GM12801 (cell line): ENCODE data around the gene LPGAT1.

Experiments used
- TF ChIP-seq, protein P1 (sequence below): IDR thresholded peaks from one replicate; pipeline ENCODE4 v1.5.1; 2011; ENCODE audit warnings: control low read depth; ENCODE audit not compliant: insufficient read length; ENCODE audit errors: extremely low read depth

LPGAT1 gene

DNA sequence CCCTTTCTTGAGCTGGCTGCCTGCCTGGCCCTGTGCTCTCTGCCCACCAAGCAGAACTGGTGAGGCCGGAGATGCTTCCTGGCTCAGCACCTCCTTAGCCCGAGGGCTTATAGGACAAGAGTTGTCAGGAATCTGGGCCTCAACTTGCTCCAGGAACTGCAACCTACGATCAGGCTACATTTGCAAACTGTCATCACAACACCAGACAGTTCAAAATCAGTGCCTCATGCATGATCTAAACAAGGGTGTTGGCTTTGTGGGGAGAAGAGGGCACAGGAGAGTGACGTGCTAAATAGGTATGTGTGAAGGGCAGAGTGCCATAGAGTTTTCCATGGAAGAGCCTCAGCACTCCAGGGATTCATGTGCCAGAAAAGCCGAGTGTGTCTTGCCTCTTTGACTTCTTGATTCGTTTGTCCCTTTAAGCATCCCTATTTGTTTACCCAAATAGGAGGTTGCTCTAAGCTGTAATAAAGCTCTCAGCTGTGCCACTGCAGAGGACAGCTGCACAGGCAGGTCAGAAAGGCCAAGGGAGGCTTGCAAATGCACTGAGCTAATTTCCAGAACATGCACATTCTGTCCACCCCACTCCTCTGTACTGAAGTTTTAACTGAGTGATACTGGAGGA lies 125.0 kb downstream of the LPGAT1 start:
- TF ChIP-seq, protein P1, sequence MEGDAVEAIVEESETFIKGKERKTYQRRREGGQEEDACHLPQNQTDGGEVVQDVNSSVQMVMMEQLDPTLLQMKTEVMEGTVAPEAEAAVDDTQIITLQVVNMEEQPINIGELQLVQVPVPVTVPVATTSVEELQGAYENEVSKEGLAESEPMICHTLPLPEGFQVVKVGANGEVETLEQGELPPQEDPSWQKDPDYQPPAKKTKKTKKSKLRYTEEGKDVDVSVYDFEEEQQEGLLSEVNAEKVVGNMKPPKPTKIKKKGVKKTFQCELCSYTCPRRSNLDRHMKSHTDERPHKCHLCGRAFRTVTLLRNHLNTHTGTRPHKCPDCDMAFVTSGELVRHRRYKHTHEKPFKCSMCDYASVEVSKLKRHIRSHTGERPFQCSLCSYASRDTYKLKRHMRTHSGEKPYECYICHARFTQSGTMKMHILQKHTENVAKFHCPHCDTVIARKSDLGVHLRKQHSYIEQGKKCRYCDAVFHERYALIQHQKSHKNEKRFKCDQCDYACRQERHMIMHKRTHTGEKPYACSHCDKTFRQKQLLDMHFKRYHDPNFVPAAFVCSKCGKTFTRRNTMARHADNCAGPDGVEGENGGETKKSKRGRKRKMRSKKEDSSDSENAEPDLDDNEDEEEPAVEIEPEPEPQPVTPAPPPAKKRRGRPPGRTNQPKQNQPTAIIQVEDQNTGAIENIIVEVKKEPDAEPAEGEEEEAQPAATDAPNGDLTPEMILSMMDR, result no peak

DNA sequence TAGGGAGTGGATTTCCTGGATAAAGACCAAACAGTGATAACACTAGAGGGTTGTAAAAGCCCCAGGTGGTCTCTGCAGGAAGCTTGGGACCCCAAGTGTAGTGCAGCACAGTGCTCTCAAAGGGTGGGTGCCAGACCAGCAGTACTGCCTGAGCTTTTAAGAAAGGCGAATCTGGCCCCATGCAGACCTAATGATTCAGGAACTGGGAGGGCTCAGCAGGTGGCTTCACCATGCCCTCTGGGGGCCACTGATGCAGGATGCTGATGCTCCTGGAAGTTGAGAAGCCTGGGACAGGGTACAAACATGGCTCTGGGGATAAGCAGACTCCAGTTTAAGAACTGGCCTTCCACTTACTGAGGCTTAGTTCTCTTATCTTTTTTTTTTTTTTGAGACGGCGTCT lies 126.0 kb downstream of the LPGAT1 start:
- TF ChIP-seq, protein P1, result no peak

DNA sequence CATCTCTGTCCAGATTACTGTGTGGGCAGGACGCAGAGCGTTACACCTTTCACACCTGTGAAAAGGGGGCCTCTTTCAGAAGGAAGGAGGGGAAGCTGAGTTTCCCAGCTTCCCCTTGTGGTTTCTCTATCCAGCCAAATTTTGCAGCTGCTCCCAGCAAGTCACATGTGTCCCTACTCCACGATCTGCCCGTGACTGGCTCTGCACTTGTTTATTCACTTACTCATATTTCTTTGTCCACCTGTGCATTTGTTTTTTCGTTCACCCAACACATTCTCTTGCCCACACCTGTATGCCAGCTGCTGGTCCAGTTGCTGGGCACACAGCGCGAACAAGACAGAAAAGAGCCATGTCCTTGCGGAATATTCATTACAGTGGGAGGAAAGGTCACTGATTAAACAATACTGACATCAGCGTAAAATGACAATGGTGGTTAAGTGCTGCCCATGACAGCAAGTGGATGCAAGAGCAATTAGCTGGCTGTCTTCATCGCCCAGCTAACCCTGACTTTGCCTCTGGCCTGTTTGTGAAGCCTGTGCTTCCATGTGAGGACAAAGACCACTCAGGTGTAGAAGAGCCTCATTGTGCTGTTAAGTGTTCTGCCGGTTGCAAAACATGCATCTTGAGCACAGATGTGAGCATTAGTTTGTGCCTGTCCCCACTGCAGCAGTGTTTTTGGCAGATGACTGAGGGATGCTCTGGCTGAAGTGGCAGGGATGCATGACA lies 126.6 kb downstream of the LPGAT1 start:
- TF ChIP-seq, protein P1, result no peak

DNA sequence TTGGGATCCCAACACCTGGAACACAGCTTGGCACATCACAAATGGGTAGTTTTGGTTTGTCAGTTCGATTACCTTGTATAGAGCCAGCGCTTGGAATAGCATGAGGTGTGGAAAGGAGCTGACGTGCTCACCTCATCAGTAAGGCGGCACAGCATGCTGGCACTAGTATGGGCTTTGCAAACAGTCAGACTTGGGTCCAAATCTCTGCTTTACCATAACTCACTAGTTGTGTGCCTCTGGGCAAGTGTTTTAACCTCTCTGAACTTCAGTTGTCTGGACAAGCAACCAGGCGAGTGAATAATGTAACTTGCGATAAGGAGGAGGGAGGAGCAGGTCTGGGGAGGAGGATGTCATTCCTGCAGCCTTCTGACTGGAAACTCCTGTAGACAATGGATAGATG lies 128.8 kb downstream of the LPGAT1 start:
- TF ChIP-seq, protein P1, result no peak

DNA sequence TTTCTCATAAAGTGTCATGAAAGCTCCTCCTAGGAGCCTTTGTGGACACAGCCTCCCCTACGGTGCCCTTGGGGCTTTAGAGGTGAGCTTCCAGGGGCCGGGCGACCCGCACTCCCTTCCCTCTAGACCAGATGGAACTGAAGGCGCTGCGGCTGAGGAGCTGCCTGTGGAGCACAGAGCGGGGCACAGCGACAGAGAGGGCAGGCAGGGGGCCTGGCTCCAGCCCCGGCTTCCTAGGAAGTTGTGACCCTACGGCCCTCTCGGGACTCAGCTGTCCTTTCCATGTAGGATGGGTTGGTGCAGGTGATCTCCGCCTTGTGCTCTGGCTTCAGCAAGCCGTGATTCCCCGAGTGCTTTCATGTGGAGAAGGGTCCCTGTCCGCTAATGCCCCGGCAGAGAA lies 131.5 kb downstream of the LPGAT1 start:
- TF ChIP-seq, protein P1, result no peak

DNA sequence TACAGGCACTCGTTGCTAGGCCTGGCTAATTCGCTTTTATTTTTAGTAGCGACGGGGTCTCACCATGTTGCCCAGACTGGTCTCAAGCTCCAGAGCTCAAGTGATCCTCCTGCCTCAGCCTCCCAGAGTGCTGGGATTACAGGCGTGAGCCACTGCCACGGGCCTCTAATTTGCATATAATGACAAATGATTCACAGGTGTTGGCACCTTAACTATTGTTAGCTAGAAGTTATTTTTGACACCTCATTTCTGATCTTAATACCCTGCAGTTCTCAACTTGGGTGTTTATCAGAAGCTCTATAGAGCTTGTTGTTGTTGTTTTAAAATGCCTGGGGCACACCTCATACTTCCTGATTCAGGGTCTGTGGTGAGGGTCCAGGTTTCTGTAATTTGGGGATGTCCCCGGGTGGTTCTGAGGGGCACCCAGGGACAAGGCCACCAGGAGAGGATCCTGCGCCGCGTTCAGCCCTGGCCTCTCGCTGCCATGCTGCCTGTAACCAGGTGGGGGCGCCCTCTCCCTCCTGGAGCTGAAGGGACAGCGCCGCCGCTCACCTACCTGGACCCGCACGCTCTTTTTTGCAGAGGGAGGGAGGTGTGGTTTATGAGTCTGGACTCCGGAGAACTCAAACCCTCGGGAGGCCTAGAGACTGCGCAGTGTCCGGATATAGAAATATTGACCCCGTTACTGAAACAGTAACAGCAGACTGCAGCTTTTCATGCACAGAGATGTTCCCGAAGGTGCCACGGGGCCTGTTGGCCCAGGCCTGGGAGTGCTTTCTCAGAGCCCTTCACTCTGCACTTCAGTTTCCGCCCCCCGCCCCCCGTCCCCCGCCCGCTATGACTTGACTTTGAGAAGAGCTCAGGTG lies 132.2 kb downstream of the LPGAT1 start:
- TF ChIP-seq, protein P1, result no peak

DNA sequence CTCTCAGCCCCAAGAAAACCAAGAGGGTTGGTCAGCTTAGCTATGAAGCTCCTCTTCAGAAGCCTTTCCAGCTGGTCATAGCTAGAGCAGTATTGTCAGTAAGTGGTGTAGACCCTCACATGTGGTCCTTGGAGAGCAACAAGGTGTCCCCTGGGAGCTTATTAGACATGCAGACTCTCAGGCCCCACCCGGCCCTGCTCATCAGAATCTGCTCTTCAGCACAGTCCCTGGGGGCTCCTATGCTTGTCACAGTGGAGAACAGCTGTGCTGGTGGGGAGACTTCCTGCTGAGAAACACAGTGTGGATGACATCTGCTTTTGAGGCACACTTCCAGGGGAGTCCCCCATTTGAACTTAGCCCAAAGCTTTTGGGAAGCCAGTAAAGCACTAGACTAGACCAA lies 133.2 kb downstream of the LPGAT1 start:
- TF ChIP-seq, protein P1, result no peak
